D721Med (cell line): Measurements from ENCODE around the gene SMKR1.

Experiments used
- DNase-seq: peaks from one replicate; pipeline ENCODE4 v3.0.0; 2011; ENCODE audit warnings: low spot score; ENCODE audit not compliant: insufficient read length
- FAIRE-seq: peaks from 2 replicates; lab custom pipeline; 2011; peaks lifted over from hg19 to GRCh38; lab: Jason Lieb, UNC
- TF ChIP-seq, protein P1 (sequence below): IDR thresholded peaks from 2 replicates; pipeline ENCODE4 v1.5.1; 2012; ENCODE audit warnings: mild to moderate bottlenecking, control low read depth; ENCODE audit not compliant: insufficient read depth; ENCODE audit errors: missing control alignments

The SMKR1 gene

DNA sequence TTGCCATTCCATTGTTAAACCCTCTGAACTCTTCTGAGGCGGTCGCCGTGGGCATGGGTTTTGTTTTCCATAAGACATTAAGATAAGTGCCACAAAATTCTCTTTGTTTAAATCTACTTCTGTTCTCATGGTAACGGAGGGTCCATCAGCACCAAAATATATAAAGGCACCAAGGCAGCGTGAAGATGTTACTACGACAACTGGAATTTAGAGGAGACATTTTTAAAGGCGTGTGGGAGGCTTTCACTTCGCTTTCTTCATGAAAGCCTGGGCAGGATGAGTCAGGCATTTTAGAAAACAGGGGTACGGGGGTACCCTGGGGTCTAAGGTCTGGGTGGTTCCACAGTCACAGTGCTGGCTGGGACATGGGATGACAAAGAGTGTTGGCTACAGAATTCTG is 34.0 kb downstream of the SMKR1 start:
- no peak for FAIRE-seq
- TF ChIP-seq, protein P1, sequence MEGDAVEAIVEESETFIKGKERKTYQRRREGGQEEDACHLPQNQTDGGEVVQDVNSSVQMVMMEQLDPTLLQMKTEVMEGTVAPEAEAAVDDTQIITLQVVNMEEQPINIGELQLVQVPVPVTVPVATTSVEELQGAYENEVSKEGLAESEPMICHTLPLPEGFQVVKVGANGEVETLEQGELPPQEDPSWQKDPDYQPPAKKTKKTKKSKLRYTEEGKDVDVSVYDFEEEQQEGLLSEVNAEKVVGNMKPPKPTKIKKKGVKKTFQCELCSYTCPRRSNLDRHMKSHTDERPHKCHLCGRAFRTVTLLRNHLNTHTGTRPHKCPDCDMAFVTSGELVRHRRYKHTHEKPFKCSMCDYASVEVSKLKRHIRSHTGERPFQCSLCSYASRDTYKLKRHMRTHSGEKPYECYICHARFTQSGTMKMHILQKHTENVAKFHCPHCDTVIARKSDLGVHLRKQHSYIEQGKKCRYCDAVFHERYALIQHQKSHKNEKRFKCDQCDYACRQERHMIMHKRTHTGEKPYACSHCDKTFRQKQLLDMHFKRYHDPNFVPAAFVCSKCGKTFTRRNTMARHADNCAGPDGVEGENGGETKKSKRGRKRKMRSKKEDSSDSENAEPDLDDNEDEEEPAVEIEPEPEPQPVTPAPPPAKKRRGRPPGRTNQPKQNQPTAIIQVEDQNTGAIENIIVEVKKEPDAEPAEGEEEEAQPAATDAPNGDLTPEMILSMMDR: no peak
- DNase-seq: no peak

- FAIRE-seq (no peak), DNase-seq (no peak)
- TF ChIP-seq, protein P1: no peak
These were observed 36.5 kb downstream of the SMKR1 start for GRCh38 chr7:129538790-129539189.

DNA sequence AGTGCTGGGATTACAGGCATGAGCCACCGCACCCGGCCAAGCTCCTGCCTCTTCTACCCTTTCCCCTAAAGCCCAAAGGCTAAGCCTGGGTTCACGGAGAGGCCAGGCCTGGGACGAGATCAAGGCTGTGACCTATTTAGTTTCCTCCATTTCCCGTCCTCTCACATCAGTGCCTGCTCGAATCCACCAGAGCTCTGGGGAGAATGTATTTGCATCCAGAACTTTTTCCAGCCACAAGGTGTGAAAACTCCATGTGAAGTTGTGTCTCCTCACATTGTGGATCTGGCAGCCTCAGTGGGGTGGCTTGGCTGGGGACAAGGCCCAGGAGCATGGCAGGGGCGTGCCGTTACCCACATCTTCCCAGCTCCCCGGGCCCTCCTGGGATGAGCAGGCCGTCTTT is 38.0 kb downstream of the SMKR1 start:
- TF ChIP-seq, protein P1: no peak
- no peak for FAIRE-seq

GRCh38 chr7:129544700-129545099 is 42.4 kb downstream of the SMKR1 start:
- TF ChIP-seq, protein P1: no peak
- FAIRE-seq (no peak), DNase-seq (no peak)

More for the DNA sequence above, 38.0 kb downstream of the SMKR1 start:
- no peak for DNase-seq

DNA sequence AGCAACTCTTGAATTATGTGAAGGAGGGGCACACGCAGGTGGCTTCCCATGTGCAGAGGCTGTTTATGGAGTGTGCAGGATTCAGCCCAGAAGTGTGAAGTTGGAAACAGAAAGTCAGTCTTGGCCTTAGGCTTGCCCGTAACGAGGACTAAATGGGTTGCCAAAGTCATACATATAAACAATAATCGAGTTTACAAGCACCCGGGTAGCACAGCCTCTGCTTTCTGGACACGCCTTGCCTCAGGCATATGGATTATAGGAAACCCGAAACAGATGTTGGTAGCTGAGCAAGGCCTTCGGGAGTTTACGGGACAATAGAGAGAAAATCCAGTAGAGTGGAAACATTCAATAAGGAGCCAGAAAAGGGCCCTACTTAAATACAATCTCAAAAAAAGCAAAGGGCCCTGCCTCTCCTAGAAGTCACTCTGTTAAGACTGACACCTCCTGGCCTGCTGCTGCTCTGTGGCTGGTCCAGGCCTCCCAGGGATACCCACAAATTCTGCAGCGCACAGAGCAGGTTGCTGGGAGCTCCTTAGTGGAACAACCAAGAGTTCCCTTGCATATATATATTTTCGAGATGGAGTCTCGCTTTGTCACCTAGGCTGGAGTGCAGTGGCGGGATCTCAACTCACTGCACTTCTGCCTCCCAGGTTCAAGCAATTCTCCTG is 48.5 kb downstream of the SMKR1 start:
- no peak for DNase-seq
- no peak for FAIRE-seq
- TF ChIP-seq, protein P1: no peak

- TF ChIP-seq, protein P1: no peak
- DNase-seq: no peak
- FAIRE-seq: no peak
These were observed 51.6 kb downstream of the SMKR1 start for GRCh38 chr7:129553899-129554461.

- no peak for FAIRE-seq
- TF ChIP-seq, protein P1: no peak
These were observed 54.3 kb downstream of the SMKR1 start for GRCh38 chr7:129556607-129557133.

More at GRCh38 chr7:129556607-129557133, 54.3 kb downstream of the SMKR1 start:
- no peak for DNase-seq
